Measurements from ENCODE around the gene CAPZB.

GRCh38 chr1:19466112-19466561, 19.2 kb downstream of the CAPZB start:
- TF ChIP-seq CTCF (IDR thresholded peaks at IDR 0.05; ENCODE audit: insufficient read depth, low read length) (no peak), POLR2AphosphoS5 (IDR thresholded peaks at IDR 0.05; ENCODE audit: low read depth) (no peak), GABPA (IDR thresholded peaks at IDR 0.05; ENCODE audit: low read depth) (no peak), SPI1 (IDR thresholded peaks at IDR 0.05; ENCODE audit: borderline replicate concordance, low read depth) (no peak)
- TF ChIP-seq, protein P1, sequence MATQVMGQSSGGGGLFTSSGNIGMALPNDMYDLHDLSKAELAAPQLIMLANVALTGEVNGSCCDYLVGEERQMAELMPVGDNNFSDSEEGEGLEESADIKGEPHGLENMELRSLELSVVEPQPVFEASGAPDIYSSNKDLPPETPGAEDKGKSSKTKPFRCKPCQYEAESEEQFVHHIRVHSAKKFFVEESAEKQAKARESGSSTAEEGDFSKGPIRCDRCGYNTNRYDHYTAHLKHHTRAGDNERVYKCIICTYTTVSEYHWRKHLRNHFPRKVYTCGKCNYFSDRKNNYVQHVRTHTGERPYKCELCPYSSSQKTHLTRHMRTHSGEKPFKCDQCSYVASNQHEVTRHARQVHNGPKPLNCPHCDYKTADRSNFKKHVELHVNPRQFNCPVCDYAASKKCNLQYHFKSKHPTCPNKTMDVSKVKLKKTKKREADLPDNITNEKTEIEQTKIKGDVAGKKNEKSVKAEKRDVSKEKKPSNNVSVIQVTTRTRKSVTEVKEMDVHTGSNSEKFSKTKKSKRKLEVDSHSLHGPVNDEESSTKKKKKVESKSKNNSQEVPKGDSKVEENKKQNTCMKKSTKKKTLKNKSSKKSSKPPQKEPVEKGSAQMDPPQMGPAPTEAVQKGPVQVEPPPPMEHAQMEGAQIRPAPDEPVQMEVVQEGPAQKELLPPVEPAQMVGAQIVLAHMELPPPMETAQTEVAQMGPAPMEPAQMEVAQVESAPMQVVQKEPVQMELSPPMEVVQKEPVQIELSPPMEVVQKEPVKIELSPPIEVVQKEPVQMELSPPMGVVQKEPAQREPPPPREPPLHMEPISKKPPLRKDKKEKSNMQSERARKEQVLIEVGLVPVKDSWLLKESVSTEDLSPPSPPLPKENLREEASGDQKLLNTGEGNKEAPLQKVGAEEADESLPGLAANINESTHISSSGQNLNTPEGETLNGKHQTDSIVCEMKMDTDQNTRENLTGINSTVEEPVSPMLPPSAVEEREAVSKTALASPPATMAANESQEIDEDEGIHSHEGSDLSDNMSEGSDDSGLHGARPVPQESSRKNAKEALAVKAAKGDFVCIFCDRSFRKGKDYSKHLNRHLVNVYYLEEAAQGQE (IDR thresholded peaks at IDR 0.05; ENCODE audit: insufficient replicate concordance, low read depth): no peak
